H1 (cell line): ENCODE data around the gene INSIG1. TPM values are rescaled to one million over a fixed set of nuclear protein-coding genes. Genes with fewer than 3 reads are reported as not detected.

Experiments
- CTCF ChIA-PET: fragments of 300-600 bp; sonication (Branson Sonifier 250); formaldehyde crosslinking; loops from one replicate; lab custom pipeline; 2021; ENCODE audit not compliant: partially characterized antibody; lab: Charles Lee
- POLR2A ChIA-PET: fragments of 300-600 bp; sonication (Branson Sonifier 250); formaldehyde crosslinking; loops from one replicate; lab custom pipeline; 2021; ENCODE audit warnings: inconsistent platforms; ENCODE audit not compliant: partially characterized antibody; lab: Charles Lee
- DNase-seq, 2 experiments: peaks; one replicate each; pipeline versions ENCODE4 v3.0.0 to v3.0.0-alpha.2; 2010 to 2022; ENCODE audit warnings: low spot score in 2 of 2, low read depth in 1 of 2, mixed read lengths in 1 of 2
- FAIRE-seq: peaks from 2 replicates; lab custom pipeline; 2011; peaks lifted over from hg19 to GRCh38; lab: Jason Lieb, UNC
- H2AFZ ChIP-seq: 2 replicates; pipeline ENCODE4 v1.8.1; 2012; ENCODE audit warnings: low read length, inconsistent platforms
- H2AK5ac ChIP-seq: 2 replicates; pipeline ENCODE4 v1.6.1; 2013; ENCODE audit warnings: low read depth, low read length
- H2BK120ac ChIP-seq: replicated peaks from 2 replicates; pipeline ENCODE3; 2013; ENCODE audit warnings: low read depth, low read length, inconsistent platforms
- H2BK12ac ChIP-seq: 2 replicates; pipeline ENCODE4 v1.6.1; 2013; ENCODE audit warnings: low read depth, low read length
- H2BK15ac ChIP-seq: 2 replicates; pipeline ENCODE4 v1.6.1; 2013; ENCODE audit warnings: low read length
- H2BK20ac ChIP-seq: 2 replicates; pipeline ENCODE4 v1.6.1; 2013; ENCODE audit warnings: low read length
- H2BK5ac ChIP-seq: 2 replicates; pipeline ENCODE4 v1.6.1; 2013; ENCODE audit warnings: low read depth, low read length
- H3K14ac ChIP-seq: 2 replicates; pipeline ENCODE4 v1.6.1; 2013; ENCODE audit warnings: inconsistent platforms; ENCODE audit not compliant: insufficient read length
- H3K18ac ChIP-seq: 2 replicates; pipeline ENCODE4 v1.6.1; 2013; ENCODE audit warnings: low read length; ENCODE audit errors: extremely low read depth
- H3K23ac ChIP-seq: 2 replicates; pipeline ENCODE4 v1.6.1; 2013; ENCODE audit warnings: inconsistent platforms; ENCODE audit not compliant: insufficient read length
- H3K23me2 ChIP-seq: 2 replicates; pipeline ENCODE4 v1.6.1; 2013; ENCODE audit warnings: low read depth, low read length
- H3K27ac ChIP-seq: 2 replicates; pipeline ENCODE4 v1.6.1; 2011; ENCODE audit warnings: low read depth, low read length, inconsistent platforms
- H3K27me3 ChIP-seq, 4 experiments: replicated peaks in 1 of 4; 1 replicate in 1 of 4; 2 replicates in 3 of 4; pipeline versions ENCODE4 v1.6.1 to v1.8.1; 2011 to 2013; ENCODE audit warnings: low read length in 3 of 4, mild to moderate bottlenecking in 3 of 4, inconsistent platforms in 2 of 4, mixed read lengths in 2 of 4, moderate library complexity in 1 of 4; ENCODE audit not compliant: control insufficient read depth in 3 of 4, insufficient read depth in 3 of 4; ENCODE audit errors: extremely low read depth in 1 of 4
- H3K36me3 ChIP-seq, 4 experiments: 2 replicates each; pipeline versions ENCODE4 v1.6.1 to v1.8.1; 2011 to 2013; ENCODE audit warnings: mild to moderate bottlenecking in 4 of 4, low read length in 3 of 4, moderate library complexity in 2 of 4, control low read depth in 1 of 4, inconsistent platforms in 1 of 4; ENCODE audit not compliant: insufficient read depth in 4 of 4, control insufficient read depth in 2 of 4
- H3K4ac ChIP-seq: replicated peaks from 2 replicates; pipeline ENCODE3; 2013; ENCODE audit warnings: low read length, low read depth, mixed read lengths, inconsistent platforms; ENCODE audit not compliant: insufficient read length
- H3K4me1 ChIP-seq, 4 experiments: replicated peaks in 1 of 4; 1 replicate in 1 of 4; 2 replicates in 3 of 4; pipeline versions ENCODE4 v1.6.1 to v1.8.1; 2011 to 2013; ENCODE audit warnings: low read length in 3 of 4, inconsistent platforms in 2 of 4, mixed read lengths in 1 of 4; ENCODE audit not compliant: insufficient read depth in 4 of 4, control insufficient read depth in 3 of 4
- H3K4me2 ChIP-seq, 2 experiments: 2 replicates each; pipeline versions ENCODE4 v1.6.1 to v1.8.1; 2011 to 2013; ENCODE audit warnings: low read depth in 2 of 2, low read length in 2 of 2, control low read depth in 1 of 2, inconsistent platforms in 1 of 2, mild to moderate bottlenecking in 1 of 2; ENCODE audit not compliant: insufficient read depth in 1 of 2
- H3K4me3 ChIP-seq, 4 experiments: fragments of 200-600, 300-600 bp in 1 of 4; sonication (generic), shearing (Covaris generic), sonication (Bioruptor Twin) in 1 of 4; 2 replicates each; pipeline versions ENCODE4 v1.5.1 to v1.8.1; 2011 to 2016; ENCODE audit warnings: low read length in 4 of 4, low read depth in 3 of 4, control low read depth in 2 of 4, inconsistent platforms in 2 of 4, mild to moderate bottlenecking in 2 of 4, mixed read lengths in 1 of 4, moderate library complexity in 1 of 4; ENCODE audit not compliant: insufficient read depth in 2 of 4; ENCODE audit errors: extremely low read depth in 1 of 4
- H3K56ac ChIP-seq: replicated peaks from 2 replicates; pipeline ENCODE3; 2013; ENCODE audit warnings: low read depth, mild to moderate bottlenecking, mixed read lengths, low read length, inconsistent platforms; ENCODE audit not compliant: insufficient read length
- H3K79me1 ChIP-seq: 2 replicates; pipeline ENCODE4 v1.6.1; 2013; ENCODE audit warnings: low read depth, low read length, control low read depth
- H3K79me2 ChIP-seq, 2 experiments: 2 replicates each; pipeline versions ENCODE4 v1.6.1 to v1.8.1; 2012 to 2013; ENCODE audit warnings: low read length in 2 of 2, mild to moderate bottlenecking in 2 of 2, inconsistent platforms in 1 of 2; ENCODE audit not compliant: insufficient read depth in 2 of 2, control insufficient read depth in 1 of 2
- H3K9ac ChIP-seq, 4 experiments: replicated peaks in 1 of 4; 1 replicate in 1 of 4; 2 replicates in 3 of 4; pipeline versions ENCODE4 v1.6.1 to v1.8.1; 2011 to 2013; ENCODE audit warnings: low read depth in 3 of 4, low read length in 3 of 4, control low read depth in 2 of 4, mild to moderate bottlenecking in 2 of 4, moderate library complexity in 2 of 4, inconsistent platforms in 1 of 4; ENCODE audit errors: extremely low read depth in 1 of 4
- H3K9me3 ChIP-seq, 2 experiments: 2 replicates each; pipeline versions ENCODE4 v1.6.1 to v1.8.1; 2012 to 2013; ENCODE audit warnings: mild to moderate bottlenecking in 2 of 2, moderate library complexity in 2 of 2, control low read depth in 1 of 2, inconsistent platforms in 1 of 2, low read depth in 1 of 2, low read length in 1 of 2, mixed read lengths in 1 of 2; ENCODE audit not compliant: insufficient read depth in 2 of 2
- H4K20me1 ChIP-seq, 2 experiments: replicated peaks in 1 of 2; 2 replicates each; pipeline versions ENCODE3 to v1.8.1; 2011 to 2013; ENCODE audit warnings: inconsistent platforms in 2 of 2, low read length in 2 of 2, mild to moderate bottlenecking in 1 of 2; ENCODE audit not compliant: insufficient read depth in 2 of 2, control insufficient read depth in 1 of 2
- H4K5ac ChIP-seq: 2 replicates; pipeline ENCODE4 v1.6.1; 2013; ENCODE audit warnings: low read length, low read depth, mixed read lengths, inconsistent platforms; ENCODE audit not compliant: insufficient read length
- H4K8ac ChIP-seq: 2 replicates; pipeline ENCODE4 v1.8.0; 2013; ENCODE audit warnings: mild to moderate bottlenecking, moderate library complexity, low read length, inconsistent platforms; ENCODE audit not compliant: insufficient read depth; ENCODE audit errors: extremely low read depth
- H4K91ac ChIP-seq: replicated peaks from 2 replicates; pipeline ENCODE3; 2013; ENCODE audit warnings: low read length, mixed read lengths, inconsistent platforms; ENCODE audit not compliant: insufficient read length
- BACH1 ChIP-seq: IDR thresholded peaks from 2 replicates; pipeline ENCODE4 v1.6.1; 2012; ENCODE audit warnings: low read length, improper control_type of control experiment
- CBX8 ChIP-seq: fragments of 300-800, 300-1000 bp; sonication (generic); IDR thresholded peaks from 2 replicates; pipeline ENCODE4 v1.7.1; 2016; ENCODE audit warnings: low read depth, low read length, borderline replicate concordance
- E2F6 ChIP-seq: IDR thresholded peaks from 2 replicates; pipeline ENCODE4 v1.6.1; 2012; ENCODE audit warnings: inconsistent platforms
- RBBP5 ChIP-seq: IDR thresholded peaks from 2 replicates; pipeline ENCODE4 v1.7.1; 2012; ENCODE audit warnings: low read depth, mild to moderate bottlenecking, inconsistent platforms, low read length, moderate library complexity, borderline replicate concordance
- SIN3A ChIP-seq, 2 experiments: IDR thresholded peaks in 1 of 2; conservative IDR thresholded peaks in 1 of 2; 2 replicates each; pipeline ENCODE4 v1.6.1; 2011 to 2012; ENCODE audit warnings: low read length in 2 of 2, improper control_type of control experiment in 1 of 2, low read depth in 1 of 2, mild to moderate bottlenecking in 1 of 2
- TEAD4 ChIP-seq: IDR thresholded peaks from 2 replicates; pipeline ENCODE4 v1.6.1; 2012; ENCODE audit warnings: low read depth, low read length, inconsistent platforms, mixed read lengths
- WGBS, 2 experiments: shearing (Covaris generic) in 1 of 2; methylation state at CpG; one replicate each; pipeline versions ENCODE4 v1.1.6 to v1.1.7; 2013 to 2015; ENCODE audit warnings: low lambda C conversion rate in 2 of 2, mixed read lengths in 2 of 2, inconsistent platforms in 1 of 2, low coverage in 1 of 2, missing lambda C conversion rate in 1 of 2; ENCODE audit not compliant: insufficient replicate concordance in 2 of 2, insufficient coverage in 1 of 2, insufficient read length in 1 of 2; ENCODE audit errors: extremely low coverage in 1 of 2, missing lambda C conversion rate in 1 of 2; 5-methylcytosine and 5-hydroxymethylcytosine counted together
- polyA plus RNA-seq, 7 experiments: library from polyadenylated mRNA; depleted of rRNA in 3 of 7; stranded (reverse) in 5 of 7; unstranded in 2 of 7; fragments of >200 nt in 5 of 7; fragments of 200-250 nt in 2 of 7; gene quantifications; 1 replicate in 5 of 7; 2 replicates in 1 of 7; 4 replicates in 1 of 7; pipeline versions ENCODE4 v1.2.1 to v1.2.3, GENCODE V29; 2011 to 2013; ENCODE audit warnings: missing spikeins in 2 of 7, mixed read lengths in 2 of 7
- total RNA-seq: library from RNA; stranded (reverse); fragmentation: NEBNext Ultra II Directional; extraction: Animal tissue kit (Norgen Biotek cat#: 25700); gene quantifications from 2 replicates; pipeline ENCODE4 v1.2.1, GENCODE V29; 2021

The INSIG1 gene
- total and polyA plus RNA-seq, 2 of the 8 experiments (the other 6 are each of a cell fraction or from before 2014, with no cell fraction given) = 40.0 to 58.4 TPM

GRCh38 chr7:155298288-155298833 is 683 bp downstream of the INSIG1 start:
- H2BK120ac ChIP-seq = no peak overlapping the region
- peaks cover 3 to 32% (median 10%) of the 10 kb centered on the region in 4 experiments; a peak in 6 of 8 replicates for H3K36me3 ChIP-seq
- peak overlapping the region; percentile 47 for H3K4ac ChIP-seq
- H3K9ac ChIP-seq = peak overlapping the region; percentile 18 to 58 (median 47); a peak in 5 of 7 replicates
- H3K79me2 ChIP-seq = peaks cover 17 to 46% of the 10 kb centered on the region in 2 experiments
- POLR2A ChIA-PET = interaction anchor here (0.7 to 1.1 kb wide), 2 partner anchors 9 to 11 kb away, joined by 3 to 4 read pairs; no protein-coding TSS in a partner anchor
- H4K5ac ChIP-seq = no peak overlapping the region
- H4K20me1 ChIP-seq = peaks cover 16 to 26% of the 10 kb centered on the region in 2 experiments
- H3K4me3 ChIP-seq = peak overlapping the region; percentile 65 to 77 (median 70)
- TF ChIP-seq E2F6 = no peak
- TF ChIP-seq TEAD4 = no peak
- TF ChIP-seq SIN3A (conservative IDR thresholded peaks at IDR 0.05 in 1 of 2, IDR thresholded peaks at IDR 0.05 in 1 of 2; ENCODE audit: low read depth in 1 of 2, low read length in 2 of 2) = 0 out of 4 replicates have a peak, but pooled peaks of 1 of the 2 experiments have one; percentile 29
- no peak for TF ChIP-seq RBBP5
- no peak for TF ChIP-seq CBX8
- TF ChIP-seq BACH1 = no peak
- peak overlapping the region; percentile 85 to 98 for H3K4me2 ChIP-seq
- DNase-seq (no peak), FAIRE-seq (no peak)
- H3K56ac ChIP-seq = peak overlapping the region; percentile 33
- peak overlapping the region; percentile 49 for H4K91ac ChIP-seq
- H3K23me2 ChIP-seq = peaks cover 12% of the 10 kb centered on the region
- H4K8ac ChIP-seq = peak overlapping the region; percentile 75; the same call in 1 of the 2 replicates
- H3K14ac ChIP-seq = no peak overlapping the region
- CTCF ChIA-PET = interaction anchor here (1.4 to 1.6 kb wide), 4 partner anchors 14 to 385 kb away, joined by 3 to 4 read pairs (median 3); no protein-coding TSS in a partner anchor
- H3K79me1 ChIP-seq = peaks cover 10% of the 10 kb centered on the region; the same call in 1 of the 2 replicates
- H3K4me1 ChIP-seq = peaks cover 7 to 23% (median 14%) of the 10 kb centered on the region in 4 experiments; a peak in 6 of 7 replicates
- no peaks in the 10 kb centered on the region for H3K9me3 ChIP-seq
- no peak overlapping the region for H2BK20ac ChIP-seq
- no peak overlapping the region for H2AK5ac ChIP-seq
- no peak overlapping the region for H3K23ac ChIP-seq
- H2AFZ ChIP-seq = no peak overlapping the region; the same call in 1 of the 2 replicates
- H2BK15ac ChIP-seq = no peak overlapping the region
- H2BK5ac ChIP-seq = peak overlapping the region; percentile 49; the same call in 1 of the 2 replicates
- H3K18ac ChIP-seq = peak overlapping the region; percentile 62; the same call in 1 of the 2 replicates
- 1% methylated on average over 28 of the region's 34 CpGs; no CpG with 5 or more reads in 1 of the 2 experiments for WGBS, 2 experiments
- H3K27me3 ChIP-seq = no peaks in the 10 kb centered on the region
- 0 out of 2 replicates have a peak overlapping the region, but pooled peaks have one; percentile 53 for H2BK12ac ChIP-seq
- H3K27ac ChIP-seq = no peak overlapping the region
